22Rv1 (cell line): Measurements from ENCODE around the gene RAB12.

ENCODE experiments used
- CTCF ChIP-seq: fragments of 450-650 bp; IDR thresholded peaks from 2 replicates; pipeline ENCODE4 v1.5.1; 2017; ENCODE audit warnings: mild to moderate bottlenecking
- ZFX ChIP-seq: fragments of 450-650 bp; IDR thresholded peaks from 2 replicates; pipeline ENCODE4 v1.6.1; 2017; ENCODE audit warnings: antibody characterized with exemption, borderline replicate concordance

- TF ChIP-seq CTCF (no peak), ZFX (no peak)
Observed at GRCh38 chr18:8586941-8587340, 22.3 kb upstream of the RAB12 start.
